Fibroblast of peridontal ligament (primary cell): ENCODE results near the gene MCM3AP.
"Not testable (repeated sequence)": the region's sequence is repeated elsewhere in the genome, so short reads cannot be mapped to it uniquely, and the experiment has no call there.

Experiments
- DNase-seq: peaks from one replicate; pipeline ENCODE4 v3.0.0-alpha.2; 2010; ENCODE audit errors: extremely low read depth

The MCM3AP gene

GRCh38 chr21:46243960-46244361 is 41.5 kb downstream of the MCM3AP start:
- DNase-seq, result no peak

GRCh38 chr21:46243325-46243724 is 42.1 kb downstream of the MCM3AP start:
- DNase-seq, result no peak

- not testable (repeated sequence) for DNase-seq
Observed at GRCh38 chr21:46241577-46241976, 43.8 kb downstream of the MCM3AP start.

- DNase-seq, result no peak
Observed at GRCh38 chr21:46239817-46240325, 45.5 kb downstream of the MCM3AP start.

GRCh38 chr21:46237474-46237873 is 47.9 kb downstream of the MCM3AP start:
- no peak for DNase-seq

GRCh38 chr21:46234436-46234950 is 50.9 kb downstream of the MCM3AP start:
- DNase-seq, result no peak

- DNase-seq, result no peak
Observed at GRCh38 chr21:46229923-46230260, 55.5 kb downstream of the MCM3AP start.

GRCh38 chr21:46229133-46229922 is 56.1 kb downstream of the MCM3AP start:
- DNase-seq, result no peak

GRCh38 chr21:46228345-46229051 is 56.9 kb downstream of the MCM3AP start, which contains the start of gene LSS:
Gene LSS, minus strand, starts transcription at chr21:46228774. Its CDS starts 29 bp downstream, at chr21:46228745.
- DNase-seq, result peak; percentile 96

- DNase-seq, result no peak
Observed at GRCh38 chr21:46227811-46228344, 57.5 kb downstream of the MCM3AP start.

GRCh38 chr21:46226920-46227599 is 58.4 kb downstream of the MCM3AP start:
- peak; percentile 61 for DNase-seq

GRCh38 chr21:46226146-46226545 is 59.3 kb downstream of the MCM3AP start:
- DNase-seq, result no peak

GRCh38 chr21:46223661-46224060 is 61.8 kb downstream of the MCM3AP start:
- DNase-seq, result not testable (repeated sequence)

- DNase-seq, result no peak
Observed at GRCh38 chr21:46223217-46223616, 62.2 kb downstream of the MCM3AP start.

GRCh38 chr21:46222436-46223116 is 62.8 kb downstream of the MCM3AP start:
- DNase-seq, result no peak

- no peak for DNase-seq
Observed at GRCh38 chr21:46221664-46222435, 63.6 kb downstream of the MCM3AP start.

- DNase-seq, result no peak
Observed at GRCh38 chr21:46220847-46221246, 64.6 kb downstream of the MCM3AP start.

GRCh38 chr21:46220275-46220810 is 65.1 kb downstream of the MCM3AP start:
- no peak for DNase-seq

- no peak for DNase-seq
Observed at GRCh38 chr21:46219591-46220239, 65.7 kb downstream of the MCM3AP start.
